GM23248 (cell line): Measurements from ENCODE around the gene ITGB7.

Experiments
- EZH2 ChIP-seq: fragments of 200-600 bp; sonication (generic); IDR thresholded peaks from 2 replicates; pipeline ENCODE4 v1.6.1; 2018; ENCODE audit warnings: antibody characterized with exemption, mild to moderate bottlenecking; ENCODE audit not compliant: insufficient read depth, poor library complexity, severe bottlenecking
- EZH2phosphoT487 ChIP-seq: fragments of 200-600 bp; sonication (generic); IDR thresholded peaks from 2 replicates; pipeline ENCODE4 v1.6.1; 2018; ENCODE audit warnings: antibody characterized with exemption, moderate library complexity, mild to moderate bottlenecking, low read depth; ENCODE audit not compliant: insufficient read depth

DNA sequence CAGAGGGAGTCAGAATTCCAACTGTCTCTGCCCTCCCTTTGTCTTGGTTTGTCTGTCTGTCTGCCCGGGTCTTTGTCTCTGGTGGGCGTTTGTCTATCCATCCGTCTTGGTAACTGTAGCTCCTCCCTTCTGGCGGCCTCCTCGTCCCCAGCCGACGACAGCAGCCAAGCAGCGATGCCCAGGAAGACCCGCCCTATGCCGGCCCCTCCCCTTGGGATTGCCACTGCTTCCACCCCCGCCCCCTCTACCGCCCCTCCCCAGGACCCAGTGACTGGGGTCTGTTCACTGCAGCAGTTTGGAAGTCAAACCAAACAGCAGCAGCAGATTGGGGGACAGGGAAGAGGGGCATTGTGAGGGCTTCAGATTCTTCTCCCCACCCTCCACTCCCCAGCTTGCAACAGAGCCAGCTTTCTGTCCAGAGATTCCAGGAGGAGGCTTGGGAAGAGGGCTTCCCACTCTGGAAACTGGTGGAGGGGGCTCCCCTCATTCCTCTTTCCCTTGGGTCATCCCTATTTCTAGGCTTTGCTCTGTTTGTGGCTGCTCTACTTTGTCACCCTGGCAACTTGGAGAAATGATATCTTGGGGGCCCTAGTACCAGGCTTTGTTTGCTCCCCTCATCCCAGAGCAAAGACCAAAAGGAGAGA, 27.3 kb upstream of the ITGB7 start:
- TF ChIP-seq EZH2: no peak
- no peak for TF ChIP-seq EZH2phosphoT487
